Activated CD8-positive, alpha-beta memory T cell treated with anti-CD3 and anti-CD28 coated beads for 4 hours (primary cell): Measurements from ENCODE around the gene INS.
"Not testable (repeated sequence)": the region's sequence is repeated elsewhere in the genome, so short reads cannot be mapped to it uniquely, and the experiment has no call there.

Experiments
- DNase-seq, 2 donors: peaks; one replicate each; pipeline ENCODE4 v3.0.0-alpha.2; 2020; ENCODE audit warnings: low read depth in 2 of 2

INS gene

DNA sequence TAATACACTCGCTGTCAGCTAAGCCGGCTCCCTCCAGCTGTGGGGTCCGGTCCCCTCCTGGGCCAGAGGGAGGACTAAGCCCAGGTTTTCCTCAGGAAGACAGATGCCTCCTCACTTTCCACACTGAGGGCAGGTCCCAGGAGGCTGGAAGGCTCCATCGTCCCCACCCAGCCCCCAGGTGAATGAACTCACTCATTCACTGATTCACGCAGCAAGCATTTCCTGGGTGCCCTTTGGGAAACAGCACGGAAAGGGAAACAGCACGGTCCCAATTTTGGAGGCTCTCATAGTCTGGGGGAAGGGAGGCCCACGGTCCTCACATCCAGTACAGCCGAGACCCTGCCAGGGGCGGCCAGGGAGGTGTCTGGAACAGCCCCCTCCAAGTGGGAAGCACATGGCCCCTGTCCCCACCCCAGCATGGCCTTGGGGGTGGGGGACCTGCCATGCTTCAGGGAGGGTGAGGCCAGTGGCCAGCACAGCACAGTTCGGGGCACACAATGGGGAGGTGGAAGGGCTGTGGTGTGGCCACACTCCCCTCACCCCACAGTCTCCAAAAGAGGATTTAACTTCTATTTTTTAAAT lies 19.9 kb upstream of the INS start:
- no peak for DNase-seq

DNA sequence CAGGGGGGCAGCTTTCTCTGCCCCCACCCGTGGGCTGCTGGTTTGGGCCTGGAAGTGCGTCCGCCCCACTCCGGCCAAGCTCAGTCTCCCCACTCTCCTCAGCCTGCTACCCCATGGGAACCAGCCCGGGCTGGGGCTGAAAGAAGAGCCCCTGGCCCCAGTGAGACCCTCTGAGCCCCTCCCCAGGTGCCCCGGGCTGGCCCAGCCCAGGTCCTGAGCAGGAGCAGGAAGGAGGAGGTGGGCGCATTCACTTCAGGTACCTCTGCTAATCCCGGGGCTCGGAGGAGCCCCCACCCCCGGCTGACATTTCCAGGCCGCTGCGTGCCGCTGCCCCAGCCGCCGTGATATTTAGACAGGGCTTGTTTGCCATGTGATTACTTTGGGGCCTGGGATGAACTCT lies 19.3 kb upstream of the INS start:
- DNase-seq, result no peak

DNA sequence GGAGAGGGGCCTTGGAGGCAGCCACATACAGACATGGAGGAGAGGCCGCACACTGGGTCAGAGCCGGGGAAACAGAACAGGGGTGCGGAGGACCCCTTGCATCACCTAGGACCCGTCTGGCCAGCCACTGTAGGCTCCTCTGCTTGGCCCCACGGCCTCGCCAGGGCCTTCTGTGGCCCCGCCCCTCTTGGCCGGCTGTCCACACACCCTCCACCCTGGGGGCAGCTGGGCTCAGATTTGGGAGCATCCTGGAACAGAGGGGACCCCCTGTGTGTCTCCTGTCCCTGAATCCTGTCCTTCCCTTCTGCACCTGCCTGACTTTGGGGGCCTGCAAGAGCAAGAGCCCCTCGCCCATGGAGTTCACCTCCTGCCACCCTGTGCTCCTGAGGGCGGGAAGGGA lies 18.5 kb upstream of the INS start:
- DNase-seq, result no peak

DNA sequence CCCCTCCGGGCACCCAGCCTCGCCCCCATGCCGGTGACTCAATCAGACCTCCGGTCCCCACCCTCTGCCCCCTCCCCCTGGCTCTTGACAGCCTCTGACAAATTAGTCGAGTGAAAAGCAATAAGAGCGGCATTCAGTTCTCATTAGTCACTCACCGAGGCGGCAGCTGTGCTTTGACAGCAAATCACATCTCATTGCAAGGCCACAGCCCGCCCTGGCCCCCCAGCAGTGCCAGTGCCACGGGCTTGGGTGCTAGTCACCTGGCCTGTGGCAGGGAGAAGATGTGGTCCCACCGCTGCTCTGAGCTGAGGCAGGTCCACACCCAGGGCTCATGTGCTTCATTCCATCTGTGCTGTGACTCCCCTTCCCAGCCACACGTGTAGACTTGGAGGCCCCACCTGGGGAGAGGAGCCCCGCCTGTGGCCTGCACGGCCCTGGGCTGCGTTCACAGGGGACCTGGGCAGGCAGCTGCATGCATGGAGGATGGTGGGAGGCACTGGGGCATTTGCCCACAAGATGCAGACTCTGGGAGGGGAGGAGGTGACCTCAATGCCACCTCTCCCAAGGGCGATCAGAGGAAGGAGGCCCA lies 18.0 kb upstream of the INS start:
- no peak for DNase-seq

DNA sequence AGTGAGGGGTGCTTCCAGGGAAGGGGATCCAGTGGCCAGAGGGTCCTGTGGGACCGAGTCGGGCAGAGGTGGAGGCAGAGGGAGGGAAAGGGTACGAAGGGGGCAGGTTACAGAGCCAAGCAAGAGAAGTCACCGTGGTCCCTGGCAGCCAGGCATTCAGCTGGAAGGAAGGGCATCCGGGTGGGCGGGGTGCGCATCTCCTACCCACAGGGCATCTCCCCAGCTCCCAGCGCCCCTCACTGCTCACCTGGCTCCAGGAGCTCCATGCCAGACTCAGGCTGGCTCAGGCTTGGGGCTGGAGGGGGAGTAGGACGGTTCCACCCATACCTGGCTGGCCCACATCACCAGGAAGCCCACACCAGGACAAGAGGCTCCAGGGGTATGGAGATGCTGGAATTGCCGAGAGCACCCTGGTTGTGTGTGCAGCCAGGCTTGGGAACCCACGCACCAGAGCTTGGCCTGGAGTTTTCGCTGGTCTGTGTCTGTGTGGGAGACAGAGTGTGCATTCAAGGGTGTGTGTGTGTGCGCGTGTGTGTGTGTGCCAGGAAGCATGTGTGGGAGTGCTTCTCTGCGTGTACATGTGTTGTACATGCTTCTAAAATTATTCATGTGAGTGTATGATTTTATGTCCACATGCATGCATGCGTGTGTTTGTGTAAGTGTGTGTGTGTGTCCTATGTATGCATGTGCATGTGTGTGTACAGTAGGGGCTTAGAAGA lies 17.2 kb upstream of the INS start:
- DNase-seq, result not testable (repeated sequence)

DNA sequence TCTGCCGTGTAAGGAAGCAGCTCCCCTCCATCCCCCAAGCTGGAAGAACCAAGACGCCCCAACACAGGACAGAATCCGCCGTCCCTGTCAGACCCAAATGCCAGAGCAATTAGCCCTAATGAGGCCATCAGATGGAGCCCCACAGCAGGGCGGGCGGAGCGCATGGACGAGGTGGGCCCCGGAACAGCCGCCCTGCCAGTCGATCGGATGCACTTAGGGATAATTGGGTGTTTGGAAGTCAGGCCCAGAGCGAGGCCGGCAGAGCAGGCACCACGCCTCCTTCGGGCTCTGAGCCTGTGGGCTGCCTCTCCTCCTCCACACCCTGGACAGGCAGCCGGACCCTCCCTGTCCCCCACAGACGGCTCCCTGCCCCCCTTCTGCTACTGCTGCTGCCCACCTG lies 16.1 kb upstream of the INS start:
- no peak for DNase-seq

DNA sequence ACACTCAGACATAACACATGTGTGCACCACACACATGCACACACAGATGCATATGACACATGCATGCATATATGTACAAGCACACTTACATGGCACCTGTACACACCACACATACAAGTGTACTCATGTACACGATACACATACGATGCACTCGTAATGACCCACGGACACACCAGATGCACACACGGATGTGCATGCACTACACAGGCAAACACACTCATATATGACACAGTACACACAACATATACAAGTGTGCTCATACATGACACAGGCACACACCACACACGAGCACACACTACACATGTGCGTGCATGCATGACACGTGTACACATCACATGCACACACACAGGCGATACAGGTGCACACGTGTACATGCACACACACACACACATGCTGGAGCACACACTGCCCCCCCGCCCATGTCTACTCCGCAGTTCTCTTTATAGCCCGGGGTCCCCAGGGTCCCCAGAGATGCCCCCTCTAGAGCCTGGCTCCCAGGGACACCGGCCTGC lies 15.4 kb upstream of the INS start:
- DNase-seq, result no peak

DNA sequence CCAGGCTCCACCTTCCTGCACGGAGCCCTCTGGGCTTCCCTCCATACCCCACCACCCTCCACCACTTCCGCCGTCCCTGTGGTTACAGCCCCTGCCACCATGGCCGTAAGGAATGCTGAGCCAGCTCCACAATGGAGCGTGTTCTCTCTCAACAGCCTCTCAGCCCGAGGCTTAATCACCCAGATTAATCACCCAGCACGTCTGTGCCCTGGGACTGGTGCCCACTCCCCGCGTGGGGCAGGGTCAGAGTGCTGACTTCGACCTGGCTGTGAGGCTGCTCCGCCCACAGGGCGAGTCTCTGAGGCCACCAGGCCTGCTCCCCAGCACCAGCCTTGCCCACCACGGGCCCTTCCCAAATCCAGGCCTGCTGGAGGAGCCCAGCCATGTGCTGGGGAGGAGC lies 14.7 kb upstream of the INS start:
- DNase-seq, result no peak

DNA sequence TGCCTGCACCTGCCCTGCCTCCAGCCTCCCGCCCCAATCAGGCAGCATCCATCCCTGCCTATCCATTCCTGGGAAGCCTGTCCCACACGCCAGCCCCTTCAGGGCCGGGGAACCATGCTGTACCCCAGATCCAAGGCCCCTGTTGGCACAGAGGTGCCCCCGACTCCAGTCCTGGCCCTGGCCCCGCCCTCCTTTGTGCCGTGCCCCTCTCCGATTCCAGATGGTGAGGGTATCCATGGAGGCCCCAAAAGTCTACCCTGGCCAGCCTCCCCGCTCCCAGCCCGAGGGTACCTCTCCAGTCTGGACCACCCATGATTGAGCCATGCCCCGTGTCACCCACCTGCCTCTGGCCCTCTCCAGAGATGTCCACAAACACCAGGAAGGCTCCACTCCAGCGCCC lies 13.4 kb upstream of the INS start:
- no peak for DNase-seq

DNA sequence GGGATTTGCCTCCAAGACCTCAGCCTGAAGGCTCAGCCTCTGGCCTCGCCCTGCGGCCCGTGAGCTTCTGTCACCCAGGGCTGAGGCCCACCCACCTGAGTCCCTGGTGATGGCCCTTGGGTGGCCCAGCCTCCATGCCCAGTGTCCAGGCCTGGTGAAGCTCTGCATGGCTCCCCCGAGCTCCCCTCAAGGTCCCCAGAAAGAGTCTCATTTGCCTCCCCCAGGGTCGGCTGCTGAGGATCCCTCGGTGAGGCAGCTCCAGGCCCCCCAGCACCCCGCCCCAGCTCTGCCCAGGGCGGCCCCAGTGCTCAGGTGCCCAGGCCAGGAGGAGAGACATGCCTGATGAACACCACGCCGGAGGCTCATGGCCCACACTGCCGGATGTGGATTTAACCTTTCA lies 12.8 kb upstream of the INS start:
- no peak for DNase-seq

DNA sequence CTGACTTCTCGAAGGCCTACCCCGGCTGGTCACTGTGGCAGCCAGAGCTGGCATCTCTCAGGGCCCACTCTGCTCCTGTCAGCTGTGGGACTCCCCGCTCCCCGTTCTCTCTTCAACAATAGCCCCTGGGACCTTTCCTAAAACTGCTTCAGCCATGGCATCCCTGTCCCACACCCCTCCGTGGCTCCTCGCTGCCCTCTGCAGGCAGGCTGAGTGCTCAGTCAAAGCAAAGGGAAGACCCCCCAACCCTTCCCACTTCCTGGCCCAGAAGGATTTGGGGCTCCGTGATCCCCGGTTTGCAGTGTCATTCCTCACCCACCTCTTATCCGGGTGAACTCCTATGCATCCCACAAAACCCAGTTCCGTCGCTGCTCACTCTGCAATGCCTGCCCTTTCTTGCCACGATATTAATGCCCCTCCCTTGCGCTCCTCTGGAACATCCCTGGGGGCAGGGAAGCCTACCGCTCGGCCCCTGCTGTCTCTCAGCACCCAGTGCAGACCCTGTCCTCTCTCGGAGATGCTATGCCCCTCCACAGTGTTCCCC lies 12.2 kb upstream of the INS start:
- no peak for DNase-seq

DNA sequence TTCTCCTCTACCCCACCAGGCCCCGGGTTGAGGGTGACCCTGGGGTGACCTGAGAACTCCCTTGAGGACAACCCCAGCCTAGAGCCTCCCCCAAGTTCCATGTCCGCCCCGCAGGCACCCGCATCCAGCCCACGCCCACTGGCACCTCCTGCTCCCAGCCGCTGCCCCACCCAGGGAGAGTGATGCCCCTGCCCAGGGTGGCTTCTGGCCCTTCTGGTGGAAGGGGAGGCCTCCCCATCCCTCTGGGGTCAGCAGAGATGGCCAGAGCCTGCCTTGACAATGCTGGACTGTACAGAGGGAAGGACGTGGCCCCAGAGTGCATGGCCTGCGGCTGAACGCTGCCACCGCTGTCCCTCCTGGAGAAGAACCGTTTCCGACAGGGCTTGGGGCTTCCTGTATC lies 11.7 kb upstream of the INS start:
- DNase-seq, result no peak

DNA sequence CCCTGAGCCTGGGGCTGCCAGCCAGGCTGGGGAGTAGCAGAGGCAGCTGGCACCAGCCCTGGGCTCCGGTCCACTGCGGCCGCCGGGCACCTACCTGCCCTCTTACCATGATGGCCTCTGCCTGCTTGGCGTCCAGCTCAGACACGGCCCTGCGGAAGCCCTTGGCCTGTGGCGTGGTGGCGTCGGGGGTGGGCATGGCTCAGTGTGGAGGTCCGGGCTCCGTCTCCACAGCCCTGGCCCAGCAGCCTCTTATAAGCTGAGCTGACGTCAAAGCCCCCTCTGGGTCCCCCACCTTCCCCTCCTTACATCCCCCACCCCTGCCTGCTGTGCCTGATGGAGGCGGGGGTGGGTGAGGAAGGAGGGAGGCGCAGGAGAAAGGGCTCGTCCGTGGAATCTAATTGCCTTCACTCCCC lies 10.6 kb upstream of the INS start, which contains the start of gene TH:
Gene TH, minus strand, starts transcription at position 225 of the 413 bp plus-strand sequence. Its CDS starts 29 bp downstream, at position 196.
- no peak for DNase-seq

DNA sequence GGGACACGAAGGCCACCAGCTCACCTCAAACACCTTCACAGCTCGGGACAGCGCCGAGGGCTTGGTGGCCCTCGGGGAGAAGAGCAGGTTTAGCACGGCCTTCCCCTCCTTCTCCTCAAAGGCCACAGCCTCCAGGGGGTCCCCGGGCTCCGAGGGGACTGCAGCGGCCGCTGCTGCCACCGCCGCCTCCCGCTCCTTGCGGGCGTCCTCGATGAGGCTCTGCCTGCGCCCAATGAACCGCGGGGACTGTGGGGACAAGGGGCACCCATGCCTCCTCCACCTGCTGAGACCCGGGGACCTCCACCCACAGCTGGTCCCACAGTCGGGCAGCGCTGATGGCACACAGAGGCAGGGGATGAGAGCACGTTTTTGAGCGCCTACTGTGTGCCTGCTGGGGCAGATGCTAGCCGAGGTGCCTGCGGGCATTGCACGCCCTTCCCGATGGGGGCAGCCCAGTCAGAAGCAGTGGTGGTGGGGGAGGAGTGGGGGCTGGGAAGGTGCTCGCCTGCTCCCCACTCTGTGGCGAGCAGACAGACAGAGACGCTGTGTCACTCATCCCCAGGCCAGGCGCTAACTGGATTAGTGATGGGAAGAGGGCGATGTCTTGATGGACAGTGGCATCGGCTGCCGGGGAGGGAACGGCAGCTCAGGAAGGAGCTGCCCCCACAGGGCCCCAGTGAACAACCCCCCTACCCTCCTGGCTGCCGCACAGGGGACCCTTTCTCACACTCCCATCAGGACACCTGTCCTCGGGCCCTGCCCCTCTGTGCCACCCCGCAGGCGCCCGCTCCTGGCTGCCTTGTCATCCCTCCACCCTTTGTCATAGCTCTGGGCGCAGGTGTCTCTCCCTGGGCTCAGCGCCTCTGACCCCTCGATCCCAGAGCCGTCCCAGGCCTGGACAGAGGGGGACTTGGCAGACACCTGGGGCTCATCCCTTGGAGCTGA lies 8.9 kb upstream of the INS start:
- DNase-seq, result no peak

DNA sequence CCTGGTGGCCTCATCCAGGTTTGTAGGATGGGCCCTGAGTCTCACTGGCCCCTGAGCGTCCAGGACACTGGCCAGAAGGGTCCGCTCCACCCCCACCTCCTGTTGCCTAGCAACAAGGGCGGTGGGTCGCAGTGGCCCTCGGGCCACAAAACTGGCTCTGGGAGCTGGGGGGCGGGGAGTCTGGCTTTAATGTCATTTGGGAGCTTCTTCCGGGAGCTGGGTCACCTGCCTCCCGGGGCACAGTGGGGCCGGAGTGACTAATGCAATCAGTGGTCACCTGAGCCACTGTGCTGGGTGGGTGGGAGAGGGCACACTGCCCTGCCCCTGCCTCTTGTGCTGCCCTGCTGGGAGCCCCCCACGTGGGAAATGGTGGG lies 8.0 kb upstream of the INS start:
- no peak for DNase-seq

DNA sequence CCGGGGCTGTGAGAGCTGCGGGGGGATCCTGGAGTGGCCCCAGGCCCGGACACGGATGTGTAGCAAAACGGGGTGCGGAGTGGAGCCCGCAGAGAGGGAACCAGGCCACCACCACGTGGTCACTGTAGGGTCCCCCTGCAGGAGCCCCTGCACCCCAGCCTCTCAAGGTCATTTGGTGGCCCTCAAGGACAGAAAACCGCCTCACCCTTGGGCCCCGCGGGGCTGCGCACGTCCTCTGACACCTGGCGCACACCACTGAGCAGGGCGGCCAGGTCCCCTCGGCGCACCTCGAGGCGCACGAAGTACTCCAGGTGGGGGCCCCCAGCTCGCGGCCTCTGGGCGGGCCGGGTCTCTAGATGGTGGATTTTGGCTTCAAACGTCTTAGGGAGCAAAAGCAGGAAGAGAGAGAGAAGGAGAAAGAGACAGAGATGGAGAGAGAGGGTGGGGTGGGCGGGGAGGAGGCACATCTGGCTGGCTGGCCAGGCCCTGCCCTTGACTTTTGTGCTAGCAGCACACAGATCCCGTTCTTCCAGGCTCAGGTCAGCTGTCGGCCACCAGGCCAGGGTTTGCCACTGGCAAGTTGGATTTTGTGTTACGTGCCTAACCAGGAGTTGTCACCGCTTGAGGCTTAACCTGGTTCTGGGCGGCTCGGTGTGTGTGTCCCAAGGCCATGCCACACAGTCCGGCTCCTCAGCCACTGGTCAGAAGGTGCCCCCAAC lies 7.4 kb upstream of the INS start:
- no peak for DNase-seq

DNA sequence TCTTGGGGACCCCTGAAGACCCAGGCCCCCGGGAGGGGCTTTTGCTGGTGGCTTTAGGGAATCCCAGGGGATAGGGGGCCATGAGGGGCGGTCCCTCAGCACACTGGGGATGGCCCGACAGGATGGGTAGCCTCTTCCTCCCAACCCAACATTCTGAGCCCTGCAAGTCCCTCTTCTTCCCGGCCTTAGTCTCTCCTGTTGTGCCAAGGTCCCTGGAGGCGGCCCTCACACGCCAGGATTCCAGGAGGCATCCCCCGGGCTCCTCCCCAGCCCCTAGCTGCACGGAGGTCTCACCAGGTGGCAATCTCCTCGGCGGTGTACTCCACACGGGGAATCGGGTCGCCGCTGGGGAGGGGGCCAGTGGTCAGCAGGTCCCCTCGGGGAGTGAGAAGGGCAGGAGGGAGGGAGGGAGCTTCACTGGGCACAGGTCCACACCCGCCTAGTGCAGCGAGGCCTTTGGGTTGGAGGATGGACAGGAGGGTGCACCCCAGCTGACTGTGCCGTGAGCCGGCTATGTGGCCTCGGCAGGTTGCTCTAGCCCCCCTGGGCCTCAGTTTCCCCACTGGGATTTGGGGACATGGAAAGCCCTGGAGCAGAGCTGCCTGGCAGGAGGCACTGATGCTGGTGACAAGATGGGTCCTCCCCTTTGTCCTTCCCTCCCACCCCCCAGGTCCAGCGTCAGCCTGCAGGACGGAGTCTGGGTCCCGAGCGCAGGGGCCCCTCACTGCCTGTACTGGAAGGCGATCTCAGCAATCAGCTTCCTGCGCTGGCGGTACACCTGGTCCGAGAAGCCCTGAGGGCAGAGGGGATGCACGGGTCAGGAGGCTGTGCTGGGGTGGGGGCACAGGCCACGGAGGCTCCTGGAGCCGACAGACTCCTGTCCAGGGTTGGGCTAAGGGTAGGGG lies 6.4 kb upstream of the INS start:
- DNase-seq, result no peak

DNA sequence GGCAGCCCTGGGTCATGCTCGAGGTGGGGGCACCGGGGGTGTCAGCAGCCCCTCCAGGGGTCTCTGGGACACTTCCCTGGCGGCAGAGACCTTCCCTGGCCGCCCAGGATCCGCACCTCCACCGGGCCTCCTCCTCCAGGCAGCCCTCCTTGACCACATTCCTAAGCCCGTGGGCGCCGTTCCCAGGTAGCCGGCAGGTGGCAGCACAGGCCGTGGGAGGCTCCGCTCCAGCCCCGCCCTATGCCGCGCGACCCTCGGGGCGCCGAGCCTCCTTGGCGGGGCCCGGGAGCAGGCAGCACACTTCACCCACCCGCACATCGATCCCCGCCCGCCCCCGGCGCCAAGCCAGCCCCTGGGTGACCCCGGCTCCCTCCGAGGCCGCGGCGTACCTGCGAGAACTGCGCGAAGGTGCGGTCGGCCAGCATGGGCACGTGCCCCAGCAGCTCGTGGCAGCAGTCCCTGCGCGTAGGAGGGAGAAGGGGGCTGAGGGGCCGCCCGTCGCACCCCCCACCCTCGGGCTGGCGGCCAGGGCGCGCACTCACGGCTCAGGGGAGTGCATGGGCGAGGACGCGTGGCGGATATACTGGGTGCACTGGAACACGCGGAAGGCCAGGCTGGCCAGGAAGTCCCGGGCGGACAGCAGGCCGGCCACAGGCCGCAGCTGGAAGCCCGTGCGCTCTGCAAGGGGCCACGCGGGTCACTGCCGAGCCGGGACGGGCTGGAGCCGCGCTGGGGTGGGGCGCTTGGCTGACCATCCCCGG lies 5.3 kb upstream of the INS start:
- no peak for DNase-seq

DNA sequence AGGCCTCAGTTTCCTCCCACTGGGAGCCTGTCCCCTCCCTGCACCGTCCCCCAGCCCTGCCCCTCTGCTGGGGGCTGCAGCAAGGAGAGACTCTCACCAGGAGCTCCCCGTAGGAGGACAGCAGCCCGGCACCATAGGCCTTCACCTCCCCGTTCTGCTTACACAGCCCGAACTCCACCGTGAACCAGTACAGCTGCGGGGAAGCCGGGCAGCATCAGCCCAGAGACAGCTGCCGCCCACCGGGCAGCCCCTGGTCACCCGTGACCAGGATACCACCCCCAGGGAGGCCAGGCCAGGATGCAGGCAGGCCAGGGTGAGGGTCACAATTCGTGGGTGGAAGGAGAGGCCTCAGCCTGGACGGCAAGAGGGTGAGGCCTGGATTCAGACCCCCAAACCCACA lies 4.6 kb upstream of the INS start:
- no peak for DNase-seq
